Vagina (tissue), 2 donors: ENCODE measurements around the gene RPL5. TPM values are rescaled to one million over a fixed set of nuclear protein-coding genes. Genes with fewer than 3 reads are reported as not detected.

Experiments
- DNase-seq, 2 donors: peaks; one replicate each; pipeline ENCODE4 v3.0.0-alpha.2; 2017; ENCODE audit errors: extremely low spot score in 2 of 2
- H3K27ac ChIP-seq: fragments of 200-600 bp; sonication (generic); one replicate; pipeline ENCODE4 v1.5.1; 2019
- H3K27me3 ChIP-seq: fragments of 200-600 bp; sonication (generic); one replicate; pipeline ENCODE4 v1.5.1; 2019
- H3K36me3 ChIP-seq, 2 donors: fragments of 200-600 bp; sonication (generic); one replicate each; pipeline ENCODE4 v1.5.1; 2017 to 2019
- H3K4me1 ChIP-seq: fragments of 200-600 bp; sonication (generic); one replicate; pipeline ENCODE4 v1.5.1; 2019
- H3K4me3 ChIP-seq, 2 donors: fragments of 200-600 bp; sonication (generic); 1 replicate in 1 of 2; 2 replicates in 1 of 2; pipeline ENCODE4 v1.5.1; 2016 to 2019
- H3K9me3 ChIP-seq: fragments of 200-600 bp; sonication (generic); one replicate; pipeline ENCODE4 v1.5.1; 2019
- POLR2A ChIP-seq, 2 donors: fragments of 450-650 bp; IDR thresholded peaks; one replicate each; pipeline ENCODE4 v1.6.1; 2017; ENCODE audit warnings: antibody characterized with exemption in 2 of 2, mild to moderate bottlenecking in 2 of 2, moderate library complexity in 2 of 2
- POLR2AphosphoS5 ChIP-seq, 2 donors: sonication (generic); formaldehyde crosslinking; IDR thresholded peaks; one replicate each; pipeline ENCODE4 v1.9.0; 2017; ENCODE audit warnings: antibody characterized with exemption in 2 of 2, mild to moderate bottlenecking in 2 of 2, low read depth in 1 of 2; ENCODE audit not compliant: insufficient read depth in 1 of 2
- intact Hi-C: fragments of 100-400 bp; cut with DNase I; formaldehyde crosslinking; loops from one replicate; pipeline ENCODE4 v1.15.1; 2023
- total RNA-seq: library from RNA; depleted of rRNA; stranded (reverse); fragments of >200 nt; gene quantifications from one replicate; pipeline ENCODE4 v1.2.3, GENCODE V29; 2016
- TF ChIP-seq, protein P1 (sequence below), 3 experiments: fragments of 450-650 bp in 2 of 3; fragments of 200-600 bp in 1 of 3; sonication (generic) in 1 of 3; IDR thresholded peaks; one replicate each; pipeline ENCODE4 v1.5.1; 2017 to 2019; ENCODE audit warnings: antibody characterized with exemption in 3 of 3, mild to moderate bottlenecking in 2 of 3, moderate library complexity in 2 of 3

The RPL5 gene
- total RNA-seq, 1 donor from 2014 or later: 1,502 TPM

DNA sequence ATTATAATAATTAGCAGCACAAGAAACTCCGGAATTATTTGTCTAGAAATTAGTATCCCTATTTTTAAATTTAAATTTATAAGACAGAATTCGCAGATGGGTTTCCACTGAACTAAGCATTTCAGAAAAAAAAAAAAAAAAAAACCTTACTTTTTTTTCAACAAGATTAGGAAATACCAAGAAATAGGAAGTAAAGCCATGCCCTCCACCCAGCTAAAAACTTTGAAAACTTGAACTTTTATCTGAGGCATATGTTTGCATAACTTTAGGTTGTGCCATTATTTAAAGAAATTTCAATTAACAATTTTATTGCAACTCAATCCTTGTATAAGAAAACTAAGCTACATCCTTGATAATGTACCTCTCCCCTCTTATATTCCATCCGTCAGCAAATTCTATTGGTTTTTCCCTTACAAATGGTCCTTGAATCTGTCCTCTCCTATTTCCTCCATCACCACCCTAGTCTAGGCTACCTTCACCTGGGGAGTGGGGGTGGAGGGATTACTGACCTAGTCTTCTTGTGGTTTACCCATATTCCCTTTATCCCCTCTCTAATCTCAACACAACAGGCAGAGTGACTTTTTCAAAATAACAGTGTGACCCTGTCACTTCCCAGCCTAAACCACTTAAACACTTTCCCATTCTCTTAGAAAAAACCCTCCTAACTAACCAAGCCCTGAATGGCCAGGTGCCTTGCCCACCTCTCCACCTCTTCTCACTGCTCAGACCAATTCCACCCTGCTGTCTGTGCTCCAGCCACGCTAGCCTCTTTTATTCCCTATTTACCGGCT is 45.5 kb upstream of the RPL5 start:
- no peak for DNase-seq
- H3K27ac ChIP-seq: no peak overlapping the region
- peaks cover 30% of the 10 kb centered on the region for H3K4me1 ChIP-seq
- H3K9me3 ChIP-seq: no peaks in the 10 kb centered on the region
- H3K27me3 ChIP-seq: no peaks in the 10 kb centered on the region
- intact Hi-C loops: no loop called here
- no peak overlapping the region for H3K4me3 ChIP-seq
- TF ChIP-seq POLR2AphosphoS5 (IDR thresholded peaks at IDR 0.05; ENCODE audit: insufficient read depth in 1 of 2, low read depth in 1 of 2) (no peak), POLR2A (IDR thresholded peaks at IDR 0.05) (no peak)
- TF ChIP-seq, protein P1, sequence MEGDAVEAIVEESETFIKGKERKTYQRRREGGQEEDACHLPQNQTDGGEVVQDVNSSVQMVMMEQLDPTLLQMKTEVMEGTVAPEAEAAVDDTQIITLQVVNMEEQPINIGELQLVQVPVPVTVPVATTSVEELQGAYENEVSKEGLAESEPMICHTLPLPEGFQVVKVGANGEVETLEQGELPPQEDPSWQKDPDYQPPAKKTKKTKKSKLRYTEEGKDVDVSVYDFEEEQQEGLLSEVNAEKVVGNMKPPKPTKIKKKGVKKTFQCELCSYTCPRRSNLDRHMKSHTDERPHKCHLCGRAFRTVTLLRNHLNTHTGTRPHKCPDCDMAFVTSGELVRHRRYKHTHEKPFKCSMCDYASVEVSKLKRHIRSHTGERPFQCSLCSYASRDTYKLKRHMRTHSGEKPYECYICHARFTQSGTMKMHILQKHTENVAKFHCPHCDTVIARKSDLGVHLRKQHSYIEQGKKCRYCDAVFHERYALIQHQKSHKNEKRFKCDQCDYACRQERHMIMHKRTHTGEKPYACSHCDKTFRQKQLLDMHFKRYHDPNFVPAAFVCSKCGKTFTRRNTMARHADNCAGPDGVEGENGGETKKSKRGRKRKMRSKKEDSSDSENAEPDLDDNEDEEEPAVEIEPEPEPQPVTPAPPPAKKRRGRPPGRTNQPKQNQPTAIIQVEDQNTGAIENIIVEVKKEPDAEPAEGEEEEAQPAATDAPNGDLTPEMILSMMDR (IDR thresholded peaks at IDR 0.05): no peak
- no peaks in the 10 kb centered on the region for H3K36me3 ChIP-seq

DNA sequence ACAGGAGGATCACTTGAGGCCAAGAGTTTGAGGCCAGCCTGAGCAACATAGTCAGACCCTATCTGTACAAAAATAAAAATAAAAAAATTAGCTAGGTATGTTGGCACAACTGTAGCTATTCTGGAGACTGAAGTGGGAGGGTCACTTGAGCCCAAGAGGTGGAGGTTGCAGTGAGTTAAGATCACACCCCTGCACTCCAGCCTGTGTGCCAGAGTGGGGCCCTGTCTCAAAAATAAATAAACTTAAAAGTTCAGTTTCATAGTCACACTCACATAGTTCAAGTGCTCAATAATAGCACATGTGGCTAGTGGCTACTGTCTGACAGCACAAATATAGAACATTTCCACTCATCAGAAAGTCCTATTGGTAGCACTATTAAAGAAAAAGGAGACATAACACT is 41.8 kb upstream of the RPL5 start:
- H3K27ac ChIP-seq: no peak overlapping the region
- TF ChIP-seq POLR2AphosphoS5 (IDR thresholded peaks at IDR 0.05; ENCODE audit: insufficient read depth in 1 of 2, low read depth in 1 of 2) (no peak), POLR2A (IDR thresholded peaks at IDR 0.05) (no peak)
- TF ChIP-seq, protein P1 (IDR thresholded peaks at IDR 0.05): no peak
- no peaks in the 10 kb centered on the region for H3K36me3 ChIP-seq
- H3K27me3 ChIP-seq: no peaks in the 10 kb centered on the region
- H3K4me3 ChIP-seq: no peak overlapping the region
- no peak for DNase-seq
- H3K9me3 ChIP-seq: no peaks in the 10 kb centered on the region
- intact Hi-C loops: no loop called here
- peaks cover 5% of the 10 kb centered on the region for H3K4me1 ChIP-seq

DNA sequence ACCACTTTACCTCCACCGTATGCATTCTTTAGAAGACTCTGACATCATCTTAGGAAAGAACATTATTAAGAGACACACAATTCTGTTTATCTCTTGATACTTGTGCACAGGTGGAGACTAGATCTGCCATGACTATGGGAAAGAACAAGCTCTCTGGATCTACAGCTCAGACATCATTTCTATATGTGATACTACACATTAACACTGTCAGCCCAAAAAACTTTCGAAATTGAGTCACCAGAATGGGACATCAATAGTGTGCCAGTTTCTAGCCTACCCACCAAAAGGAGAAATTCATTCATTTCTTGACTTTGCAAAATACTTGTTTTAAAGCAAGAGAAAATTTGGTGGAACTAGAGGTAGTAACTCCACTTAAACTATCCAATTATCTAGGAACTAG is 41.0 kb upstream of the RPL5 start:
- H3K27me3 ChIP-seq: no peaks in the 10 kb centered on the region
- H3K27ac ChIP-seq: no peak overlapping the region
- TF ChIP-seq POLR2AphosphoS5 (IDR thresholded peaks at IDR 0.05; ENCODE audit: insufficient read depth in 1 of 2, low read depth in 1 of 2): no peak
- TF ChIP-seq, protein P1 (IDR thresholded peaks at IDR 0.05): no peak
- TF ChIP-seq POLR2A (IDR thresholded peaks at IDR 0.05): no peak
- no peaks in the 10 kb centered on the region for H3K9me3 ChIP-seq
- no peak for DNase-seq
- H3K4me1 ChIP-seq: no peaks in the 10 kb centered on the region
- intact Hi-C loops: no loop called here
- H3K4me3 ChIP-seq: no peak overlapping the region
- H3K36me3 ChIP-seq: no peaks in the 10 kb centered on the region

DNA sequence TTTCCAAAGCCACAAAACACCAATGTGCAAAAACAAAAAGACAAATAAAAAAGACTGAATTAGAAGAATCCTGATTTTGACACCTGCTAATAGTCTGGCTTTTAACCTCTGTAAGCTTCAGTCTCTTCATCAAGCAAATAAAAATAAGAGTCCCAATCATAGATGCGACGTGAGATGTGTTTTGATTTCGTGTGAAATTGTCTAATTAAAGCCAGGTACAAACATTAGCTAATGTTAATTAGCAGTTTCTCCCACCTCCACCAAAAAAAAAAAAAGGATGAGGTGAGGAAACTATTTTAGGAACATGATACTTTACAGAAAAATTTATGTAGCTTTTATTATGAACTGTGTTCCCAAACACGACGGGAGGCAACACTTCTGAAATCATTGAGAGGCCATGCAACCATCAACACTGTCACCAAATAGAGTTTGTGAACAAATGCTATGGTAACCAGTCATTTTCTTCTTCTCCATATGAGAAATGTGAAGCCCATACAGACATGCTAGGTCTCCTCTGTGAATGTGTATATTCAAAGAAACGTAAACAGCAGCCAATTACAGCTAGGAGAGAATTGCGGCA is 40.3 kb upstream of the RPL5 start:
- no peak for TF ChIP-seq POLR2A (IDR thresholded peaks at IDR 0.05)
- TF ChIP-seq, protein P1 (IDR thresholded peaks at IDR 0.05): no peak
- TF ChIP-seq POLR2AphosphoS5 (IDR thresholded peaks at IDR 0.05; ENCODE audit: insufficient read depth in 1 of 2, low read depth in 1 of 2): no peak
- no peaks in the 10 kb centered on the region for H3K4me1 ChIP-seq

DNA sequence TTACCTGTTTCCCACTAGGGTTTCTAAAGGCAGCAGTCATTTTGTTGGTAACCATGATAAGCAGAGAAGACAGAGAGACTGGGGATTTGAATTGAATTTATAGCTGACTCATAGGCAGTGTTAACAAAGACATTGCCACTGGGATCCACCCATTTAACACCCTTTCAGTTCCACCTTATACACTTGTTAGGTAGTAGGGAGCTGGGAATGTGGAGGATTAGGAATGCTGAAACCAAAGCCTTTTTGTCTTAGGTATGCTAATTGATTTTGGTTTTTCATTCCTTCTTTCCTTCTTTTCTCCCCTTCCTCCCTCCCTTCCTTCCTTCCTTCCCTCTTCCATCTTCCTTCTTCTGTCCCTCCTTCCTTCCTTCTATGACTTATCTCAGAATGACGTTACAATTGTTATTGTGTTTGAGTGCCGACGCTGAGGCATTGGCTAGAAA is 39.5 kb upstream of the RPL5 start:
- intact Hi-C loops: no loop called here
- TF ChIP-seq POLR2AphosphoS5 (IDR thresholded peaks at IDR 0.05; ENCODE audit: insufficient read depth in 1 of 2, low read depth in 1 of 2): no peak
- TF ChIP-seq, protein P1 (IDR thresholded peaks at IDR 0.05): no peak
- TF ChIP-seq POLR2A (IDR thresholded peaks at IDR 0.05): no peak

More for the DNA sequence above, 40.3 kb upstream of the RPL5 start:
- Histone ChIP-seq H3K9me3 (no peaks in the 10 kb centered on the region), H3K36me3 (no peaks in the 10 kb centered on the region), H3K27me3 (no peaks in the 10 kb centered on the region), H3K4me3 (no peak overlapping the region), H3K27ac (no peak overlapping the region)
- intact Hi-C loops: no loop called here
- no peak for DNase-seq

More for the DNA sequence above, 39.5 kb upstream of the RPL5 start:
- DNase-seq: no peak
- H3K27me3 ChIP-seq: no peaks in the 10 kb centered on the region
- H3K9me3 ChIP-seq: no peaks in the 10 kb centered on the region
- no peaks in the 10 kb centered on the region for H3K4me1 ChIP-seq
- H3K36me3 ChIP-seq: no peaks in the 10 kb centered on the region
- no peak overlapping the region for H3K4me3 ChIP-seq
- H3K27ac ChIP-seq: no peak overlapping the region
